ENCODE results near the gene KRCC1.

GRCh38 chr2:88022669-88022921, 33.0 kb downstream of the KRCC1 start:
- TF ChIP-seq POLR2A (IDR thresholded peaks at IDR 0.05) (no peak), CTCF (IDR thresholded peaks at IDR 0.05) (no peak), EP300 (IDR thresholded peaks at IDR 0.05) (no peak), POLR2AphosphoS5 (IDR thresholded peaks at IDR 0.05) (no peak)
